Kidney (tissue), 22 donors: ENCODE results near the gene SLC4A11. TPM values are rescaled to one million over a fixed set of nuclear protein-coding genes. Genes with fewer than 3 reads are reported as not detected.

Source experiments
- DNase-seq, 5 donors: peaks; one replicate each; pipeline ENCODE4 v3.0.0-alpha.2; 2013 to 2020
- FAIRE-seq: peaks from 2 replicates; lab custom pipeline; 2012; peaks lifted over from hg19 to GRCh38; lab: Jason Lieb, UNC
- H3K27ac ChIP-seq, 2 donors: one replicate each; pipeline ENCODE4 v1.7.0; 2013; ENCODE audit warnings: low read depth in 2 of 2, low read length in 2 of 2, inconsistent platforms in 1 of 2
- H3K27me3 ChIP-seq: one replicate; pipeline ENCODE4 v1.7.1; 2013; ENCODE audit warnings: low read length, inconsistent platforms; ENCODE audit not compliant: control insufficient read depth, insufficient read depth
- H3K36me3 ChIP-seq, 3 donors: one replicate each; pipeline versions ENCODE4 v1.7.0 to v1.7.1; 2013; ENCODE audit warnings: low read length in 3 of 3, control low read depth in 1 of 3, inconsistent platforms in 1 of 3; ENCODE audit not compliant: insufficient read depth in 3 of 3, control insufficient read depth in 2 of 3
- H3K4me1 ChIP-seq, 3 donors: one replicate each; pipeline versions ENCODE4 v1.7.0 to v1.7.1; 2013; ENCODE audit warnings: low read length in 3 of 3, inconsistent platforms in 1 of 3, low read depth in 1 of 3; ENCODE audit not compliant: control insufficient read depth in 2 of 3, insufficient read depth in 2 of 3
- H3K4me3 ChIP-seq, 3 donors: one replicate each; pipeline versions ENCODE4 v1.7.0 to v1.8.1; 2013; ENCODE audit warnings: low read length in 3 of 3, control low read depth in 1 of 3, inconsistent platforms in 1 of 3
- H3K9ac ChIP-seq, 3 donors: one replicate each; pipeline versions ENCODE4 v1.7.0 to v1.7.1; 2013; ENCODE audit warnings: low read length in 3 of 3, control low read depth in 1 of 3, inconsistent platforms in 1 of 3
- H3K9me3 ChIP-seq, 3 donors: one replicate each; pipeline versions ENCODE4 v1.7.0 to v1.7.1; 2013; ENCODE audit warnings: low read length in 3 of 3, control low read depth in 1 of 3, inconsistent platforms in 1 of 3; ENCODE audit not compliant: control insufficient read depth in 2 of 3, insufficient read depth in 1 of 3
- CTCF ChIP-seq: IDR thresholded peaks from 3 replicates; pipeline ENCODE4 v1.5.1; 2012; ENCODE audit warnings: mild to moderate bottlenecking, moderate library complexity, borderline replicate concordance; ENCODE audit not compliant: insufficient read depth; ENCODE audit errors: extremely low read depth
- intact Hi-C: fragments of 100-400 bp; cut with DNase I; formaldehyde crosslinking; loops from one replicate; pipeline ENCODE4 v1.11.1; 2022
- long read RNA-seq, 10 donors: library from polyadenylated mRNA in 1 of 10; unstranded in 1 of 10; transcript quantifications; one replicate each; pipeline ENCODE4 v2.0.0 and lab custom pipeline, GENCODE V29; 2021 to 2026
- polyA plus RNA-seq: library from polyadenylated mRNA; stranded (reverse); fragments of 350-450 nt; fragmentation: Illumina TruSeq; extraction: RNeasy Lipid Tissue Mini Kit (QIAGEN cat#74804); gene quantifications from one replicate; pipeline ENCODE4 v1.2.3, GENCODE V29; 2014; ENCODE audit warnings: low read depth, low replicate concordance; ENCODE audit not compliant: insufficient read depth
- total RNA-seq: library from RNA; stranded (reverse); fragmentation: NEBNext Ultra II Directional; extraction: Animal tissue kit (Norgen Biotek cat#: 25700); gene quantifications from one replicate; pipeline ENCODE4 v1.2.1, GENCODE V29; 2021
- donor health status: control.
- donor health status: control.
- donor health status: control.
- donor health status: control.
- donor health status: control.
- donor health status: DM: yes; HTN: yes; CAD: no.
- donor health status: Normal renal cell carcinoma (clear cell type).

Gene SLC4A11
- 7.6 TPM for total RNA-seq
- polyA plus RNA-seq: 14.8 TPM
- long read RNA-seq, donor 1: 0 reads
- long read RNA-seq, donor 2: 0 reads
- long read RNA-seq, donor 3: 0 reads
- long read RNA-seq, donor 4: 0 reads
- long read RNA-seq, donor 5: 0 reads
- long read RNA-seq, donor 6: 0 reads
- long read RNA-seq, donor 7, partial matches to known transcripts: 2 of 3 reads
- long read RNA-seq, donor 7, other reads (novel, unspliced or antisense): 1 of 3 reads
- long read RNA-seq, donor 8, partial matches to known transcripts: 0 of 1 reads
- long read RNA-seq, donor 8, other reads (novel, unspliced or antisense): 0 of 1 reads
- long read RNA-seq, donor 9: 0 reads
- long read RNA-seq, donor 10: 0 reads

- Histone ChIP-seq H3K4me1 (peaks cover 0 to 2% (median 0%) of the 10 kb centered on the region in 3 donors), H3K27me3 (peaks cover 16% of the 10 kb centered on the region), H3K27ac (no peak within 1 kb of the TSS), H3K9ac (no peak within 1 kb of the TSS), H3K9me3 (no peaks in the 10 kb centered on the region), H3K36me3 (no peaks in the 10 kb centered on the region), H3K4me3 (peak within 1 kb of the TSS; percentile 26 to 57 (median 49))
- peak in 3 of 5 donors; percentile 39 to 89 (median 58) for DNase-seq
- FAIRE-seq: no peak
- intact Hi-C loops: no loop called here
- no peak for TF ChIP-seq CTCF
These were observed at the start of gene SLC4A11 for GRCh38 chr20:3239026-3239866. Gene SLC4A11, minus strand, starts transcription at chr20:3239190. Its CDS starts 53 bp downstream, at chr20:3239137.

- no peaks in the 10 kb centered on the region for H3K4me1 ChIP-seq
- intact Hi-C loops: no loop called here
- peaks cover 4 to 50% (median 34%) of the 10 kb centered on the region in 3 donors for H3K36me3 ChIP-seq
- FAIRE-seq: no peak
- no peak overlapping the region for H3K27ac ChIP-seq
- peak in 1 of 5 donors; percentile 8 for DNase-seq
- H3K4me3 ChIP-seq: no peak overlapping the region
- H3K27me3 ChIP-seq: no peaks in the 10 kb centered on the region
- H3K9ac ChIP-seq: no peak overlapping the region
- no peak for TF ChIP-seq CTCF
- no peaks in the 10 kb centered on the region for H3K9me3 ChIP-seq
These were observed 44.3 kb upstream of the SLC4A11 start for GRCh38 chr20:3283222-3283820.

GRCh38 chr20:3282271-3283221, 43.6 kb upstream of the SLC4A11 start:
- intact Hi-C loops: no loop called here
- H3K36me3 ChIP-seq: peaks cover 4 to 54% (median 41%) of the 10 kb centered on the region in 3 donors
- no peaks in the 10 kb centered on the region for H3K4me1 ChIP-seq
- H3K4me3 ChIP-seq: no peak overlapping the region
- peak in 1 of 5 donors; percentile 29 for DNase-seq
- FAIRE-seq: no peak
- no peak overlapping the region for H3K9ac ChIP-seq
- H3K9me3 ChIP-seq: no peaks in the 10 kb centered on the region
- no peak for TF ChIP-seq CTCF
- H3K27me3 ChIP-seq: no peaks in the 10 kb centered on the region
- no peak overlapping the region for H3K27ac ChIP-seq
